Neural cell (in vitro differentiated cells): ENCODE measurements around the gene PROC. TPM values are rescaled to one million over a fixed set of nuclear protein-coding genes. Genes with fewer than 3 reads are reported as not detected.

Experiments
- H2AFZ ChIP-seq: fragments of 200-600, 300-800 bp; sonication (generic), shearing (Covaris generic); 2 replicates; pipeline ENCODE4 v1.6.0; 2014; ENCODE audit warnings: low read depth, mild to moderate bottlenecking, antibody characterized with exemption, low read length, moderate library complexity
- H3F3A ChIP-seq: fragments of 200-600 bp; shearing (Covaris generic); 2 replicates; pipeline ENCODE4 v1.6.1; 2016; ENCODE audit warnings: mild to moderate bottlenecking, moderate library complexity, mixed read lengths, antibody characterized with exemption, low read length; ENCODE audit not compliant: insufficient read depth, poor library complexity, severe bottlenecking
- H3K27ac ChIP-seq: fragments of 200-600, 300-800 bp; sonication (generic), shearing (Covaris generic); 2 replicates; pipeline ENCODE4 v1.5.1; 2014; ENCODE audit warnings: mild to moderate bottlenecking, low read length, moderate library complexity
- H3K27me3 ChIP-seq: fragments of 300-800, 200-600 bp; sonication (generic), shearing (Covaris generic); 2 replicates; pipeline ENCODE4 v1.6.0; 2014; ENCODE audit warnings: mild to moderate bottlenecking, low read depth, low read length, moderate library complexity; ENCODE audit not compliant: insufficient read depth
- H3K36me3 ChIP-seq: fragments of 300-800, 200-600 bp; sonication (generic), shearing (Covaris generic); 2 replicates; pipeline ENCODE4 v1.5.1; 2014; ENCODE audit warnings: mild to moderate bottlenecking, antibody characterized with exemption, low read length, moderate library complexity; ENCODE audit not compliant: insufficient read depth
- H3K4me2 ChIP-seq: fragments of 300-800, 200-600 bp; sonication (generic), shearing (Covaris generic); 2 replicates; pipeline ENCODE4 v1.6.0; 2014; ENCODE audit warnings: mild to moderate bottlenecking, low read length
- H3K4me3 ChIP-seq: fragments of 300-800, 200-600 bp; sonication (generic), shearing (Covaris generic); 2 replicates; pipeline ENCODE4 v1.5.1; 2014; ENCODE audit warnings: mild to moderate bottlenecking, low read length, moderate library complexity
- H3K79me2 ChIP-seq: fragments of 200-600 bp; shearing (Covaris generic); replicated peaks from 2 replicates; pipeline ENCODE4 v1.6.0; 2014; ENCODE audit warnings: mild to moderate bottlenecking, low read length, moderate library complexity; ENCODE audit not compliant: insufficient read depth
- H3K9ac ChIP-seq: fragments of 300-800, 200-600 bp; sonication (generic), shearing (Covaris generic); 2 replicates; pipeline ENCODE4 v1.6.1; 2016; ENCODE audit warnings: mild to moderate bottlenecking, low read length, mixed read lengths
- H3K9me2 ChIP-seq: fragments of 200-600 bp; shearing (Covaris generic); 2 replicates; pipeline ENCODE4 v1.6.1; 2016; ENCODE audit warnings: mild to moderate bottlenecking, low read length, mixed read lengths; ENCODE audit not compliant: insufficient read depth
- H3K9me3 ChIP-seq: fragments of 200-600, 300-800 bp; sonication (generic), shearing (Covaris generic); 2 replicates; pipeline ENCODE4 v1.6.1; 2016; ENCODE audit warnings: mild to moderate bottlenecking, mixed run types, low read length, moderate library complexity, mixed read lengths
- H4K20me1 ChIP-seq: fragments of 200-600 bp; shearing (Covaris generic); 2 replicates; pipeline ENCODE4 v1.6.1; 2016; ENCODE audit warnings: mild to moderate bottlenecking, mixed run types; ENCODE audit not compliant: insufficient read depth
- CTCF ChIP-seq: fragments of 450-650 bp; IDR thresholded peaks from 2 replicates; pipeline ENCODE4 v1.5.1; 2014; ENCODE audit warnings: antibody characterized with exemption, mild to moderate bottlenecking, moderate library complexity; ENCODE audit not compliant: poor library complexity, severe bottlenecking
- EP300 ChIP-seq: fragments of 450-650 bp; conservative IDR thresholded peaks from 2 replicates; pipeline ENCODE4 v1.6.1; 2014; ENCODE audit warnings: antibody characterized with exemption, mild to moderate bottlenecking, moderate library complexity; ENCODE audit not compliant: poor library complexity, severe bottlenecking
- EZH2 ChIP-seq: fragments of 200-600, 300-800 bp; shearing (Covaris generic), sonication (generic); IDR thresholded peaks from 2 replicates; pipeline ENCODE4 v1.6.1; 2014; ENCODE audit warnings: antibody characterized with exemption, low read length, borderline replicate concordance, mild to moderate bottlenecking; ENCODE audit not compliant: insufficient read depth, poor library complexity, severe bottlenecking
- MXI1 ChIP-seq: fragments of 450-650 bp; conservative IDR thresholded peaks from 2 replicates; pipeline ENCODE4 v1.6.1; 2014; ENCODE audit warnings: antibody characterized with exemption, mild to moderate bottlenecking; ENCODE audit not compliant: poor library complexity, severe bottlenecking
- POLR2AphosphoS5 ChIP-seq: IDR thresholded peaks from 2 replicates; pipeline ENCODE4 v1.6.1; 2012
- RAD21 ChIP-seq: fragments of 450-650 bp; conservative IDR thresholded peaks from 2 replicates; pipeline ENCODE4 v1.6.1; 2014; ENCODE audit warnings: antibody characterized with exemption, mild to moderate bottlenecking, moderate library complexity
- REST ChIP-seq: IDR thresholded peaks from 2 replicates; pipeline ENCODE4 v1.6.1; 2012; ENCODE audit warnings: borderline replicate concordance
- SMC3 ChIP-seq: fragments of 450-650 bp; conservative IDR thresholded peaks from 2 replicates; pipeline ENCODE4 v1.6.1; 2014; ENCODE audit warnings: antibody characterized with exemption, mild to moderate bottlenecking, moderate library complexity; ENCODE audit not compliant: poor library complexity
- TAF1 ChIP-seq: IDR thresholded peaks from 2 replicates; pipeline ENCODE4 v1.6.1; 2012; ENCODE audit warnings: low read depth
- polyA plus RNA-seq: library from polyadenylated mRNA; depleted of rRNA; stranded (reverse); fragments of >200 nt; gene quantifications from 2 replicates; pipeline ENCODE4 v1.2.3, GENCODE V29; 2014

Gene PROC
- polyA plus RNA-seq, 1 donor from 2014 or later, result 0.33 TPM

GRCh38 chr2:127471286-127471988, 53.2 kb downstream of the PROC start:
- H3K36me3 ChIP-seq, result no peaks in the 10 kb centered on the region
- no peaks in the 10 kb centered on the region for H3K9me2 ChIP-seq
- no peaks in the 10 kb centered on the region for H3K9me3 ChIP-seq
- TF ChIP-seq TAF1, result no peak
- no peak overlapping the region for H3K4me3 ChIP-seq
- H2AFZ ChIP-seq, result no peak overlapping the region
- no peak overlapping the region for H3K27ac ChIP-seq
- no peak overlapping the region for H3K4me2 ChIP-seq
- no peaks in the 10 kb centered on the region for H3K27me3 ChIP-seq
- no peaks in the 10 kb centered on the region for H4K20me1 ChIP-seq
- H3K9ac ChIP-seq, result no peak overlapping the region
- H3F3A ChIP-seq, result no peaks in the 10 kb centered on the region
- H3K79me2 ChIP-seq, result no peaks in the 10 kb centered on the region

GRCh38 chr2:127472268-127472667, 54.0 kb downstream of the PROC start:
- H3K27ac ChIP-seq, result no peak overlapping the region
- H3K79me2 ChIP-seq, result no peaks in the 10 kb centered on the region
- H3K4me3 ChIP-seq, result no peak overlapping the region
- no peaks in the 10 kb centered on the region for H3K9me3 ChIP-seq
- no peak overlapping the region for H3K9ac ChIP-seq
- H3K9me2 ChIP-seq, result no peaks in the 10 kb centered on the region
- no peak for TF ChIP-seq EZH2
- no peak for TF ChIP-seq TAF1
- no peak for TF ChIP-seq MXI1
- TF ChIP-seq EP300, result no peak
- TF ChIP-seq POLR2AphosphoS5, result no peak
- no peak for TF ChIP-seq SMC3
- no peak for TF ChIP-seq CTCF
- TF ChIP-seq RAD21, result no peak
- no peak for TF ChIP-seq REST
- H3K4me2 ChIP-seq, result no peak overlapping the region
- H3K36me3 ChIP-seq, result no peaks in the 10 kb centered on the region
- no peaks in the 10 kb centered on the region for H3F3A ChIP-seq
- H3K27me3 ChIP-seq, result no peaks in the 10 kb centered on the region
- no peaks in the 10 kb centered on the region for H4K20me1 ChIP-seq
- H2AFZ ChIP-seq, result no peak overlapping the region
